GM21515 (cell line): ENCODE data around the gene GALNT5.
"Not testable (repeated sequence)": the region's sequence is repeated elsewhere in the genome, so short reads cannot be mapped to it uniquely, and the experiment has no call there.

Source experiments
- ATAC-seq: cut with Tn5 transposase; IDR thresholded peaks from one replicate; pipeline ENCODE4 v1.9.1; 2021; ENCODE audit not compliant: unreplicated experiment

GALNT5 gene

GRCh38 chr2:157246765-157247407, 10.6 kb upstream of the GALNT5 start:
- no peak for ATAC-seq

GRCh38 chr2:157250836-157251235, 6.7 kb upstream of the GALNT5 start:
- no peak for ATAC-seq

- no peak for ATAC-seq
These were observed 5.6 kb upstream of the GALNT5 start for GRCh38 chr2:157251932-157252331.

- no peak for ATAC-seq
These were observed 5.0 kb upstream of the GALNT5 start for GRCh38 chr2:157252529-157252928.

- no peak for ATAC-seq
These were observed 3.5 kb upstream of the GALNT5 start for GRCh38 chr2:157254041-157254440.

GRCh38 chr2:157255746-157256145, 1.8 kb upstream of the GALNT5 start:
- ATAC-seq, result no peak

GRCh38 chr2:157256626-157257025, 879 bp upstream of the GALNT5 start:
- peak; percentile 99 for ATAC-seq

GRCh38 chr2:157258520-157259326, 1.2 kb downstream of the GALNT5 start:
- no peak for ATAC-seq

GRCh38 chr2:157259386-157259785, 1.9 kb downstream of the GALNT5 start:
- no peak for ATAC-seq

- ATAC-seq, result no peak
These were observed 2.5 kb downstream of the GALNT5 start for GRCh38 chr2:157259960-157260359.

- no peak for ATAC-seq
These were observed 3.2 kb downstream of the GALNT5 start for GRCh38 chr2:157260533-157261198.

GRCh38 chr2:157261199-157261782, 3.8 kb downstream of the GALNT5 start:
- no peak for ATAC-seq

GRCh38 chr2:157262248-157262647, 4.7 kb downstream of the GALNT5 start:
- no peak for ATAC-seq

- ATAC-seq, result no peak
These were observed 6.6 kb downstream of the GALNT5 start for GRCh38 chr2:157264099-157264498.

GRCh38 chr2:157265825-157266224, 8.3 kb downstream of the GALNT5 start:
- ATAC-seq, result no peak

- no peak for ATAC-seq
These were observed 10.0 kb downstream of the GALNT5 start for GRCh38 chr2:157267476-157267875.

GRCh38 chr2:157269060-157269459, 11.6 kb downstream of the GALNT5 start:
- no peak for ATAC-seq

GRCh38 chr2:157269922-157270321, 12.4 kb downstream of the GALNT5 start:
- peak; percentile 55 for ATAC-seq

GRCh38 chr2:157271590-157272203, 14.2 kb downstream of the GALNT5 start:
- ATAC-seq, result no peak

GRCh38 chr2:157279311-157279710, 21.8 kb downstream of the GALNT5 start:
- ATAC-seq, result not testable (repeated sequence)

GRCh38 chr2:157281316-157281715, 23.8 kb downstream of the GALNT5 start:
- no peak for ATAC-seq
